ENCODE results near the gene OSBPL9.

GRCh38 chr1:51728611-51729155 lies 111.8 kb downstream of the OSBPL9 start:
- TF ChIP-seq EZH2 (IDR thresholded peaks at IDR 0.05; ENCODE audit: borderline replicate concordance, low read length) (no peak), CTCF (IDR thresholded peaks at IDR 0.05; ENCODE audit: low read length) (no peak)

All from OCI-LY1 (cell line).